Parathyroid adenoma (tissue), 2 donors: ENCODE measurements around the gene LGI4.

Experiments
- H2AFZ ChIP-seq: fragments of 300-600 bp; sonication (generic); one replicate; pipeline ENCODE4 v1.7.0; 2017; ENCODE audit warnings: antibody characterized with exemption, mild to moderate bottlenecking
- H3K27ac ChIP-seq: fragments of 300-600 bp; sonication (generic); one replicate; pipeline ENCODE4 v1.7.0; 2017
- H3K27me3 ChIP-seq: fragments of 300-600 bp; sonication (generic); one replicate; pipeline ENCODE4 v1.7.0; 2017; ENCODE audit warnings: low read length; ENCODE audit not compliant: control insufficient read depth, insufficient read depth
- H3K36me3 ChIP-seq: fragments of 300-600 bp; sonication (generic); one replicate; pipeline ENCODE4 v1.7.0; 2017; ENCODE audit warnings: low read length; ENCODE audit not compliant: control insufficient read depth, insufficient read depth
- H3K4me1 ChIP-seq: fragments of 300-600 bp; sonication (generic); one replicate; pipeline ENCODE4 v1.7.0; 2017; ENCODE audit warnings: control low read depth
- H3K4me2 ChIP-seq: fragments of 300-600 bp; sonication (generic); one replicate; pipeline ENCODE4 v1.7.0; 2017; ENCODE audit warnings: low read length
- H3K4me3 ChIP-seq: fragments of 300-600 bp; sonication (generic); one replicate; pipeline ENCODE4 v1.7.0; 2017; ENCODE audit warnings: low read depth, low read length
- H3K79me2 ChIP-seq: fragments of 300-600 bp; sonication (generic); one replicate; pipeline ENCODE4 v1.7.0; 2017; ENCODE audit warnings: control low read depth
- H3K9ac ChIP-seq: fragments of 300-600 bp; sonication (generic); one replicate; pipeline ENCODE4 v1.7.0; 2017; ENCODE audit warnings: mild to moderate bottlenecking
- H3K9me3 ChIP-seq: fragments of 300-600 bp; sonication (generic); one replicate; pipeline ENCODE4 v1.7.0; 2017; ENCODE audit warnings: low read length; ENCODE audit not compliant: control insufficient read depth
- CTCF ChIP-seq: fragments of 300-600 bp; sonication (generic); IDR thresholded peaks from one replicate; pipeline ENCODE4 v1.7.0; 2017; ENCODE audit warnings: antibody characterized with exemption, mild to moderate bottlenecking
- donor health status: primary hyperparathyroidism.

The LGI4 gene

GRCh38 chr19:35099155-35099896 lies 35.5 kb downstream of the LGI4 start:
- Histone ChIP-seq H3K36me3 (no peaks in the 10 kb centered on the region), H3K27me3 (no peaks in the 10 kb centered on the region), H3K4me1 (no peaks in the 10 kb centered on the region), H3K4me2 (no peak overlapping the region), H2AFZ (no peak overlapping the region), H3K79me2 (no peaks in the 10 kb centered on the region), H3K27ac (no peak overlapping the region), H3K9me3 (no peaks in the 10 kb centered on the region), H3K9ac (no peak overlapping the region), H3K4me3 (no peak overlapping the region)
- TF ChIP-seq CTCF: no peak

GRCh38 chr19:35098413-35099049 lies 36.3 kb downstream of the LGI4 start:
- Histone ChIP-seq H3K36me3 (no peaks in the 10 kb centered on the region), H3K27ac (no peak overlapping the region), H3K9ac (no peak overlapping the region), H3K79me2 (no peaks in the 10 kb centered on the region), H3K4me2 (no peak overlapping the region), H3K9me3 (no peaks in the 10 kb centered on the region), H3K4me3 (no peak overlapping the region), H3K4me1 (no peaks in the 10 kb centered on the region), H3K27me3 (no peaks in the 10 kb centered on the region), H2AFZ (no peak overlapping the region)
- no peak for TF ChIP-seq CTCF

GRCh38 chr19:35095667-35096368 lies 39.0 kb downstream of the LGI4 start:
- no peak for TF ChIP-seq CTCF
- Histone ChIP-seq H3K4me3 (no peak overlapping the region), H3K4me2 (no peak overlapping the region), H2AFZ (no peak overlapping the region), H3K9ac (no peak overlapping the region), H3K27me3 (no peaks in the 10 kb centered on the region), H3K36me3 (no peaks in the 10 kb centered on the region), H3K27ac (no peak overlapping the region), H3K79me2 (no peaks in the 10 kb centered on the region), H3K4me1 (no peaks in the 10 kb centered on the region), H3K9me3 (no peaks in the 10 kb centered on the region)

GRCh38 chr19:35094656-35095055 lies 40.2 kb downstream of the LGI4 start:
- H3K36me3 ChIP-seq: no peaks in the 10 kb centered on the region
- no peak overlapping the region for H3K27ac ChIP-seq
- H3K9me3 ChIP-seq: no peaks in the 10 kb centered on the region
- H3K9ac ChIP-seq: no peak overlapping the region
- no peaks in the 10 kb centered on the region for H3K4me1 ChIP-seq
- H3K4me2 ChIP-seq: no peak overlapping the region
- no peaks in the 10 kb centered on the region for H3K79me2 ChIP-seq
- H3K27me3 ChIP-seq: no peaks in the 10 kb centered on the region
- no peak overlapping the region for H3K4me3 ChIP-seq
- no peak for TF ChIP-seq CTCF
- H2AFZ ChIP-seq: no peak overlapping the region
